ENCODE data around the gene EGFLAM.

DNA sequence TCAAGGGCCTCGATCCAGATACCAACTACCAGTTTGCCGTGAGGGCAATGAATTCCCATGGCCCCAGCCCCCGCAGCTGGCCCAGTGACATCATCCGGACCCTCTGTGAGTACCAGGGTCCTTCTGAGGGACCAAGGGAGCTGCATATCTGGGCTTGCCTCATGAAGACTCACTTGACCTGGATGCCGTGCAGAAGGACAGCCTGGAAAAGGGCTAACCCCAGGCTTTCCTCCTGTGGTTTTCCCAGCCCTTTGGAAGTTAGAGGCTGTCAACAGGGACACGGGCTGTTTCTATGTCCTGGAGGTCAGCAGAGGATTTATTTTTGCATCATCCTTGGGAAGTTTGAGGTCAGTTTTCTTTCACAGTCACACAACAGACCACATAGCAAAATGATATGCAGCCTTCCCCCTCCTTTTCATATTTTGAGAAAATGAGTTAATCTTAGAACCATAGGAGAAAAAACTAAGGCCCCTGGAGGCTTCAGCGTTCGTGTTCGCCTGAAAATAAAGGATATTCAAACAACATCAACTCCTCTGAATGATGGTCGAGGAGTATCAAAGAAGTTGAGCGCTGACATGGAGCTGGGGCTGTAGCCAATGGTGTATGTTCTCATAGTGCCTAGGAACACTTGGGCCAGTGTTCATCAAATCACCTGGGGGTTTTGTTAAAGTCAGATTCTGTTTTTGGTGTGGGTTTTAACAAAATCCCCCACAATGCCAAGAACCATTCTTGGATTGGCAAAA is 112.2 kb downstream of the EGFLAM start:
- TF ChIP-seq, protein P1, sequence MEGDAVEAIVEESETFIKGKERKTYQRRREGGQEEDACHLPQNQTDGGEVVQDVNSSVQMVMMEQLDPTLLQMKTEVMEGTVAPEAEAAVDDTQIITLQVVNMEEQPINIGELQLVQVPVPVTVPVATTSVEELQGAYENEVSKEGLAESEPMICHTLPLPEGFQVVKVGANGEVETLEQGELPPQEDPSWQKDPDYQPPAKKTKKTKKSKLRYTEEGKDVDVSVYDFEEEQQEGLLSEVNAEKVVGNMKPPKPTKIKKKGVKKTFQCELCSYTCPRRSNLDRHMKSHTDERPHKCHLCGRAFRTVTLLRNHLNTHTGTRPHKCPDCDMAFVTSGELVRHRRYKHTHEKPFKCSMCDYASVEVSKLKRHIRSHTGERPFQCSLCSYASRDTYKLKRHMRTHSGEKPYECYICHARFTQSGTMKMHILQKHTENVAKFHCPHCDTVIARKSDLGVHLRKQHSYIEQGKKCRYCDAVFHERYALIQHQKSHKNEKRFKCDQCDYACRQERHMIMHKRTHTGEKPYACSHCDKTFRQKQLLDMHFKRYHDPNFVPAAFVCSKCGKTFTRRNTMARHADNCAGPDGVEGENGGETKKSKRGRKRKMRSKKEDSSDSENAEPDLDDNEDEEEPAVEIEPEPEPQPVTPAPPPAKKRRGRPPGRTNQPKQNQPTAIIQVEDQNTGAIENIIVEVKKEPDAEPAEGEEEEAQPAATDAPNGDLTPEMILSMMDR (conservative IDR thresholded peaks at IDR 0.05 in 1 of 2, IDR thresholded peaks at IDR 0.05 in 1 of 2; ENCODE audit: low read depth in 1 of 2, low read length in 2 of 2) = no peak
- TF ChIP-seq EZH2 (IDR thresholded peaks at IDR 0.05; ENCODE audit: low read length, missing control alignments) = no peak

All from fibroblast of lung (primary cell).